Germinal center (tissue), 1 donor: Measurements from ENCODE around the gene C3orf52.

Source experiments
- DNase-seq: peaks from one replicate; pipeline ENCODE4 v3.0.0; 2012; ENCODE audit warnings: mixed read lengths, low spot score

The C3orf52 gene

GRCh38 chr3:112136959-112137693 lies 50.9 kb downstream of the C3orf52 start:
- no peak for DNase-seq

GRCh38 chr3:112137781-112138180 lies 51.6 kb downstream of the C3orf52 start:
- no peak for DNase-seq

GRCh38 chr3:112138219-112138969 lies 52.2 kb downstream of the C3orf52 start:
- DNase-seq: no peak

- no peak for DNase-seq
Measured at GRCh38 chr3:112140584-112140983, 54.4 kb downstream of the C3orf52 start.

- DNase-seq: no peak
Measured at GRCh38 chr3:112141293-112141692, 55.1 kb downstream of the C3orf52 start.

- DNase-seq: no peak
Measured at GRCh38 chr3:112143251-112143650, 57.1 kb downstream of the C3orf52 start.

GRCh38 chr3:112143689-112144088 lies 57.5 kb downstream of the C3orf52 start:
- DNase-seq: no peak

- DNase-seq: no peak
Measured at GRCh38 chr3:112149136-112149535, 62.9 kb downstream of the C3orf52 start.

GRCh38 chr3:112167758-112168157 lies 81.6 kb downstream of the C3orf52 start:
- DNase-seq: peak; percentile 36
